ENCODE data around the gene PDE6A.
A peak's percentile ranks its signal among the peaks of the same experiment; 100 is the strongest.

PDE6A gene

GRCh38 chr5:149839761-149840160 is 104.8 kb downstream of the PDE6A start:
- no peak for DNase-seq (ENCODE audit: low read depth in 2 of 3, low spot score in 1 of 3)

- no peak for DNase-seq (ENCODE audit: low read depth in 2 of 3, low spot score in 1 of 3)
Observed at GRCh38 chr5:149838881-149839739, 105.5 kb downstream of the PDE6A start.

- DNase-seq (ENCODE audit: low read depth in 2 of 3, low spot score in 1 of 3), result no peak
Observed at GRCh38 chr5:149837680-149838269, 106.8 kb downstream of the PDE6A start.

- DNase-seq (ENCODE audit: low read depth in 2 of 3, low spot score in 1 of 3), result no peak
Observed at GRCh38 chr5:149836451-149837139, 108.0 kb downstream of the PDE6A start.

- DNase-seq (ENCODE audit: low read depth in 2 of 3, low spot score in 1 of 3), result peak in 2 of 3 donors; percentile 28 to 64
Observed at GRCh38 chr5:149834246-149834855, 110.2 kb downstream of the PDE6A start.

- no peak for DNase-seq (ENCODE audit: low read depth in 2 of 3, low spot score in 1 of 3)
Observed at GRCh38 chr5:149833116-149833827, 111.3 kb downstream of the PDE6A start.

GRCh38 chr5:149832636-149833035 is 112.0 kb downstream of the PDE6A start:
- DNase-seq (ENCODE audit: low read depth in 2 of 3, low spot score in 1 of 3), result no peak

GRCh38 chr5:149831492-149831891 is 113.1 kb downstream of the PDE6A start:
- DNase-seq (ENCODE audit: low read depth in 2 of 3, low spot score in 1 of 3), result peak; percentile 21 to 28 (median 27)

- no peak for DNase-seq (ENCODE audit: low read depth in 2 of 3, low spot score in 1 of 3)
Observed at GRCh38 chr5:149830579-149830978, 114.0 kb downstream of the PDE6A start.

- DNase-seq (ENCODE audit: low read depth in 2 of 3, low spot score in 1 of 3), result no peak
Observed at GRCh38 chr5:149829954-149830353, 114.6 kb downstream of the PDE6A start.

- DNase-seq (ENCODE audit: low read depth in 2 of 3, low spot score in 1 of 3), result peak; percentile 72 to 85 (median 73)
Observed at GRCh38 chr5:149828161-149829011, 116.2 kb downstream of the PDE6A start.

GRCh38 chr5:149827546-149827945 is 117.0 kb downstream of the PDE6A start:
- DNase-seq (ENCODE audit: low read depth in 2 of 3, low spot score in 1 of 3), result no peak

GRCh38 chr5:149827086-149827485 is 117.5 kb downstream of the PDE6A start:
- no peak for DNase-seq (ENCODE audit: low read depth in 2 of 3, low spot score in 1 of 3)

- DNase-seq (ENCODE audit: low read depth in 2 of 3, low spot score in 1 of 3), result no peak
Observed at GRCh38 chr5:149826574-149826973, 118.0 kb downstream of the PDE6A start.

GRCh38 chr5:149824846-149825245 is 119.7 kb downstream of the PDE6A start:
- no peak for DNase-seq (ENCODE audit: low read depth in 2 of 3, low spot score in 1 of 3)

GRCh38 chr5:149824120-149824519 is 120.5 kb downstream of the PDE6A start:
- no peak for DNase-seq (ENCODE audit: low read depth in 2 of 3, low spot score in 1 of 3)

- no peak for DNase-seq (ENCODE audit: low read depth in 2 of 3, low spot score in 1 of 3)
Observed at GRCh38 chr5:149823375-149823774, 121.2 kb downstream of the PDE6A start.

GRCh38 chr5:149822301-149822700 is 122.3 kb downstream of the PDE6A start:
- DNase-seq (ENCODE audit: low read depth in 2 of 3, low spot score in 1 of 3), result no peak

GRCh38 chr5:149820536-149821510 is 123.8 kb downstream of the PDE6A start:
- no peak for DNase-seq (ENCODE audit: low read depth in 2 of 3, low spot score in 1 of 3)
